Parathyroid adenoma (tissue), 2 donors: ENCODE results near the gene HOXD4.

Experiments
- H2AFZ ChIP-seq: fragments of 300-600 bp; sonication (generic); one replicate; pipeline ENCODE4 v1.7.0; 2017; ENCODE audit warnings: antibody characterized with exemption, mild to moderate bottlenecking
- H3K27ac ChIP-seq: fragments of 300-600 bp; sonication (generic); one replicate; pipeline ENCODE4 v1.7.0; 2017
- H3K27me3 ChIP-seq: fragments of 300-600 bp; sonication (generic); one replicate; pipeline ENCODE4 v1.7.0; 2017; ENCODE audit warnings: low read length; ENCODE audit not compliant: control insufficient read depth, insufficient read depth
- H3K36me3 ChIP-seq: fragments of 300-600 bp; sonication (generic); one replicate; pipeline ENCODE4 v1.7.0; 2017; ENCODE audit warnings: low read length; ENCODE audit not compliant: control insufficient read depth, insufficient read depth
- H3K4me1 ChIP-seq: fragments of 300-600 bp; sonication (generic); one replicate; pipeline ENCODE4 v1.7.0; 2017; ENCODE audit warnings: control low read depth
- H3K4me2 ChIP-seq: fragments of 300-600 bp; sonication (generic); one replicate; pipeline ENCODE4 v1.7.0; 2017; ENCODE audit warnings: low read length
- H3K4me3 ChIP-seq: fragments of 300-600 bp; sonication (generic); one replicate; pipeline ENCODE4 v1.7.0; 2017; ENCODE audit warnings: low read depth, low read length
- H3K79me2 ChIP-seq: fragments of 300-600 bp; sonication (generic); one replicate; pipeline ENCODE4 v1.7.0; 2017; ENCODE audit warnings: control low read depth
- H3K9ac ChIP-seq: fragments of 300-600 bp; sonication (generic); one replicate; pipeline ENCODE4 v1.7.0; 2017; ENCODE audit warnings: mild to moderate bottlenecking
- H3K9me3 ChIP-seq: fragments of 300-600 bp; sonication (generic); one replicate; pipeline ENCODE4 v1.7.0; 2017; ENCODE audit warnings: low read length; ENCODE audit not compliant: control insufficient read depth
- TF ChIP-seq, protein P1 (sequence below): fragments of 300-600 bp; sonication (generic); IDR thresholded peaks from one replicate; pipeline ENCODE4 v1.7.0; 2017; ENCODE audit warnings: antibody characterized with exemption, mild to moderate bottlenecking
- donor health status: primary hyperparathyroidism.

The HOXD4 gene

DNA sequence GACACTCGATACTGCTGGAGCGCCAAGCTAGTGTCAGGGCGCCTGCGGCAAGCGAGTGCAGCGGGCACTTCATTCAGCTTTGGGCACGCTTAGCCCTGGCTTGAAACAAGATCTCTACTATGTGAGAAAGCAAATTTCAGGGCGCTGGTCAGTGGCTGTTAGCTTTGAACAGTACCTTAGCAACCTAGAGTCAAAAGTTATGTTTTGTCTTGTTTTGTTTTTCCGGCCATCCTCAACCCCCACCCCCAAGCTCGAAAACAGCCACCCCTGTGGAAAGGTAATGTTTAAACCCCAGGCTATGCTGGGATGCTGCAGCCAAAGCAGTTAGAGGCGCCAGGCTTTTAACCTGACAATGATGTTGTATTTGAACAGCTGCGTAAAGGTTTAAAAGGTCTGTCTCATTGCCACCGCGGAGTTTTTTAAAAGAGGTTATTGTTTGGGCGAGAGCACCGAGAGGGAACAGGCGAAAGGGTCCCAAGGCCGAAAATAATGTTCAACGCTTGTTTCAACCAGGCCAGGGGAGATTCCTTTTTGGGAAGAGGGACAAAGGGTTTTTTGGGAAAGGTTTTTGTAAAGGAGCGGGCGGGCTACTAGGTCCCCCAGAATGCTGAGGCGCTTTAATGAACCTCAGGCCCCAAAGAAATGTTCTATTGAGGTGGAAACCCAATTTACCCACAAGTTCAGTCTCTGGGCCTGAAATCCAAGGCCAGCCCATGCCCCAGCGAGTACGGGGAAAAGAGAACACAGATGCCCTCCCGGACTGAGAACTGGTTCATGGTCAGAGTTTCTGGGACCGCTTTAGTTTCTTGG is 37.0 kb upstream of the HOXD4 start:
- TF ChIP-seq, protein P1, sequence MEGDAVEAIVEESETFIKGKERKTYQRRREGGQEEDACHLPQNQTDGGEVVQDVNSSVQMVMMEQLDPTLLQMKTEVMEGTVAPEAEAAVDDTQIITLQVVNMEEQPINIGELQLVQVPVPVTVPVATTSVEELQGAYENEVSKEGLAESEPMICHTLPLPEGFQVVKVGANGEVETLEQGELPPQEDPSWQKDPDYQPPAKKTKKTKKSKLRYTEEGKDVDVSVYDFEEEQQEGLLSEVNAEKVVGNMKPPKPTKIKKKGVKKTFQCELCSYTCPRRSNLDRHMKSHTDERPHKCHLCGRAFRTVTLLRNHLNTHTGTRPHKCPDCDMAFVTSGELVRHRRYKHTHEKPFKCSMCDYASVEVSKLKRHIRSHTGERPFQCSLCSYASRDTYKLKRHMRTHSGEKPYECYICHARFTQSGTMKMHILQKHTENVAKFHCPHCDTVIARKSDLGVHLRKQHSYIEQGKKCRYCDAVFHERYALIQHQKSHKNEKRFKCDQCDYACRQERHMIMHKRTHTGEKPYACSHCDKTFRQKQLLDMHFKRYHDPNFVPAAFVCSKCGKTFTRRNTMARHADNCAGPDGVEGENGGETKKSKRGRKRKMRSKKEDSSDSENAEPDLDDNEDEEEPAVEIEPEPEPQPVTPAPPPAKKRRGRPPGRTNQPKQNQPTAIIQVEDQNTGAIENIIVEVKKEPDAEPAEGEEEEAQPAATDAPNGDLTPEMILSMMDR = no peak
- Histone ChIP-seq H3K9ac (no peak overlapping the region), H3K4me2 (no peak overlapping the region), H3K27me3 (peaks cover 42% of the 10 kb centered on the region), H3K4me3 (no peak overlapping the region), H3K79me2 (no peaks in the 10 kb centered on the region), H3K9me3 (no peaks in the 10 kb centered on the region), H3K36me3 (no peaks in the 10 kb centered on the region), H3K4me1 (no peaks in the 10 kb centered on the region), H2AFZ (no peak overlapping the region), H3K27ac (no peak overlapping the region)

DNA sequence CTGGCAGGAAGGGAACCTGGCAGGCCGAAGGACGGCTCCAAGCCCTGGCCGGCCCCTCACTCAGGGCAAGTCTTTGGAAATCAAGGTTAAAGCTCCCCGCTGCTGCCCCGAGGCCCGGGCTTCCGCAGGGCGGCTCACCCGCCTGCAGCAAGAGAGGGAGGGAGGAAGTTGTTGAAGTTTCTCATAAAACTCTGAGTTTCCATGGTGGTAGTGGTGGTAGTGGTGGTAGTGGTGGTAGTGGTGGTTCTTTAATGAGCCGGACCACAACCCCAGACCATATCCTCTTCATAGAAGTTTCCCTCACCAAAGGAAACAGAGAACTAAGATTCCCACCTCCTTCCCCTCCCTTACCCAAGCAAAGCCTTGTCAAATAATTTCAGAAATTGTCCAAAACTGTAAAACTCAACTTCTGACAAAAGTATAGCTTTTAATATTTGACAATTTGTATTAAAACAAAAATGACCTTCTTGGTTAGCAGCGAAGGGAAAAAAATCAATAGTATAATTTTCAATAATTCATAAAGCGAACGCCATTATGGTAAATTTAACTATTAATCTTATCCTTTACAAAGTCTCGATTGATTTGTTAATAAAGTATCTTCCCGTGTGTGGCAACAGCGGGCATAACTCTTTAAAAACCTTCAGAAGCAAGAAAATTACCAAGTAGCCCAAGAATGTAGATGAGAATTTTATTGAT is 36.3 kb upstream of the HOXD4 start:
- H3K4me3 ChIP-seq = no peak overlapping the region
- no peak overlapping the region for H3K9ac ChIP-seq
- H3K9me3 ChIP-seq = no peaks in the 10 kb centered on the region
- H3K27ac ChIP-seq = no peak overlapping the region
- TF ChIP-seq, protein P1 = no peak
- H3K79me2 ChIP-seq = no peaks in the 10 kb centered on the region
- no peaks in the 10 kb centered on the region for H3K36me3 ChIP-seq
- H3K27me3 ChIP-seq = peaks cover 37% of the 10 kb centered on the region
- H3K4me1 ChIP-seq = no peaks in the 10 kb centered on the region
- H2AFZ ChIP-seq = no peak overlapping the region
- H3K4me2 ChIP-seq = no peak overlapping the region

DNA sequence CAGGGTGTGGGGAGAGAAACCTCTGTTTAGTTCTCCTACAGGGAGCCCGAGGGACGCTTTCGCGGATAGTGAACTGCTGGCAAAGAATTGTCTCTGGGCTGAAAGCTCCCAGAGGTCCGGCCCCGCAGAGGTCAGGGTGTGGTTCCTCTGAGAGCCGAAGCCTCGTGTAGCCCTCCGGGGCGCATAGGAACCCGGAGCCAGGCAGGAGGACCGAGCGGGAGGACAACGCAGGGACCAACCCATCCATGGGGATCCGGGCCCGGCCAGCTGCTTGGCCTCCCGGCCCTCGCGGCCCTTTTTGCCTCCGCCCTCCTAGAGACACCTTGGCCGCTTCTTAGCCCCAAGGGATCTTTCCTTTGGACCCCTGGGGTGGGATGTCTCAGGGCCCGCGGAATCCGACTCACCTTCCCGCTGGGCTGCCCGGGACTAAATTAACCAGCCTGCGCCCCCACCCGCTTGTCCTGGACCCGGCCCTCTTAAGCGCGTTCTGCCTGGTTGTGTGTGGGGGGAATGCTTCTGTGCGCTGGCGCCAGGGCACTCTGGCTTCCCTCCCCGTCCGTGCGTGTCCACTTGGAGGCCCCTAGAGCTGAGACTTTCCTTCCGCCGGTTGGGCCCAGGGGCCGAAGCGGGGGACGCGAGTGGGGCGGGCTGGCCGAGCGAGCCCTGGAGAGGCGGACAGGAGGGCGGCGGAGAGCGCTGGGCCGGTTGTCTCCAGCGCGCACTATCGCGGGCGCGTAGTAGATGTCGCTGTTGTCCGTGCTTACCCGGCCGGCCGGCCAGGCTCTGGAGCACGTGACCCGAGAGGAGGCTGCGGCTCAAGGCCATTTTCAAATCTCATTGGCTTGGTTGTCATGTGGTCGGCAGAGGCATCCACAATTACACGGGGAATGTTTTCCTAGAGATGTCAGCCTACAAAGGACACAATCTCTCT is 35.2 kb upstream of the HOXD4 start, which contains the start of gene HOXD10:
Gene HOXD10 (plus strand): TSS at position 896 of the 931 bp plus-strand sequence. CDS start 56 bp downstream, outside the sequence.
- H2AFZ ChIP-seq = no peak within 1 kb of the TSS
- H3K27ac ChIP-seq = no peak within 1 kb of the TSS
- no peak within 1 kb of the TSS for H3K4me3 ChIP-seq
- no peaks in the 10 kb centered on the region for H3K4me1 ChIP-seq
- H3K9ac ChIP-seq = no peak within 1 kb of the TSS
- TF ChIP-seq, protein P1 = no peak
- H3K4me2 ChIP-seq = no peak within 1 kb of the TSS
- peaks cover 34% of the 10 kb centered on the region for H3K27me3 ChIP-seq
- no peaks in the 10 kb centered on the region for H3K9me3 ChIP-seq
- no peaks in the 10 kb centered on the region for H3K79me2 ChIP-seq
- no peaks in the 10 kb centered on the region for H3K36me3 ChIP-seq

DNA sequence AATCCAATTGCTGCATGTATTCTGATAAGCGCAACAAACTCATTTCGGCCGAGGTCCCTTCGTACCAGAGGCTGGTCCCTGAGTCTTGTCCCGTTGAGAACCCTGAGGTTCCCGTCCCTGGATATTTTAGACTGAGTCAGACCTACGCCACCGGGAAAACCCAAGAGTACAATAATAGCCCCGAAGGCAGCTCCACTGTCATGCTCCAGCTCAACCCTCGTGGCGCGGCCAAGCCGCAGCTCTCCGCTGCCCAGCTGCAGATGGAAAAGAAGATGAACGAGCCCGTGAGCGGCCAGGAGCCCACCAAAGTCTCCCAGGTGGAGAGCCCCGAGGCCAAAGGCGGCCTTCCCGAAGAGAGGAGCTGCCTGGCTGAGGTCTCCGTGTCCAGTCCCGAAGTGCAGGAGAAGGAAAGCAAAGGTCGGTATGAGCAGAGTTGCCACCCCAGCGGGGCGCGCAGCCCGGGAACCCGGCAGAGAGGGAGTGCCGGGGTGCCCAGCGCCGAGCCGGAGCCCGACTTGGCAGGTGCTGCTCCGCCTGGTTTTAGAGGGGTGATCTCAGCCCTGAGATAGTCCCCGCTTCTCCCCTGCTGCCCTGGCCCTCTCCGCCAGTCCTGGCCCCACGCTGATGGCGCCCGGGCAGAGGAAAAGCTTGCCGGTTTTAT is 34.1 kb upstream of the HOXD4 start:
- TF ChIP-seq, protein P1 = no peak
- Histone ChIP-seq H3K4me3 (no peak overlapping the region), H3K9ac (no peak overlapping the region)

More for the DNA sequence above, 34.1 kb upstream of the HOXD4 start:
- Histone ChIP-seq H3K4me2 (no peak overlapping the region), H3K9me3 (no peaks in the 10 kb centered on the region), H3K79me2 (no peaks in the 10 kb centered on the region), H3K36me3 (no peaks in the 10 kb centered on the region), H2AFZ (no peak overlapping the region), H3K4me1 (no peaks in the 10 kb centered on the region), H3K27me3 (peaks cover 35% of the 10 kb centered on the region), H3K27ac (no peak overlapping the region)
